Mucosa of rectum (tissue), 2 donors: ENCODE data around the gene COL2A1.
A peak's percentile ranks its signal among the peaks of the same experiment; 100 is the strongest.

Experiments
- H3K27ac ChIP-seq, 2 donors: one replicate each; pipeline ENCODE4 v1.7.0; 2013; ENCODE audit warnings: inconsistent platforms in 2 of 2, low read depth in 2 of 2, low read length in 2 of 2
- H3K27me3 ChIP-seq, 2 donors: one replicate each; pipeline ENCODE4 v1.7.0; 2013; ENCODE audit warnings: low read length in 2 of 2; ENCODE audit not compliant: control insufficient read depth in 2 of 2, insufficient read depth in 2 of 2
- H3K36me3 ChIP-seq, 2 donors: one replicate each; pipeline ENCODE4 v1.7.0; 2013; ENCODE audit warnings: low read length in 2 of 2; ENCODE audit not compliant: control insufficient read depth in 2 of 2, insufficient read depth in 2 of 2
- H3K4me1 ChIP-seq, 2 donors: one replicate each; pipeline ENCODE4 v1.7.0; 2013; ENCODE audit warnings: low read length in 2 of 2, mild to moderate bottlenecking in 1 of 2; ENCODE audit not compliant: control insufficient read depth in 2 of 2, insufficient read depth in 2 of 2
- H3K4me3 ChIP-seq, 2 donors: one replicate each; pipeline ENCODE4 v1.7.0; 2013; ENCODE audit warnings: low read length in 2 of 2
- H3K9ac ChIP-seq, 2 donors: one replicate each; pipeline ENCODE4 v1.7.0; 2013; ENCODE audit warnings: low read length in 2 of 2, low read depth in 1 of 2, mild to moderate bottlenecking in 1 of 2
- H3K9me3 ChIP-seq, 2 donors: one replicate each; pipeline ENCODE4 v1.7.0; 2013; ENCODE audit warnings: low read length in 2 of 2; ENCODE audit not compliant: control insufficient read depth in 2 of 2
- donor health status: healthy.
- donor health status: Normal muscosa, but diverticular disease.

Gene COL2A1

DNA sequence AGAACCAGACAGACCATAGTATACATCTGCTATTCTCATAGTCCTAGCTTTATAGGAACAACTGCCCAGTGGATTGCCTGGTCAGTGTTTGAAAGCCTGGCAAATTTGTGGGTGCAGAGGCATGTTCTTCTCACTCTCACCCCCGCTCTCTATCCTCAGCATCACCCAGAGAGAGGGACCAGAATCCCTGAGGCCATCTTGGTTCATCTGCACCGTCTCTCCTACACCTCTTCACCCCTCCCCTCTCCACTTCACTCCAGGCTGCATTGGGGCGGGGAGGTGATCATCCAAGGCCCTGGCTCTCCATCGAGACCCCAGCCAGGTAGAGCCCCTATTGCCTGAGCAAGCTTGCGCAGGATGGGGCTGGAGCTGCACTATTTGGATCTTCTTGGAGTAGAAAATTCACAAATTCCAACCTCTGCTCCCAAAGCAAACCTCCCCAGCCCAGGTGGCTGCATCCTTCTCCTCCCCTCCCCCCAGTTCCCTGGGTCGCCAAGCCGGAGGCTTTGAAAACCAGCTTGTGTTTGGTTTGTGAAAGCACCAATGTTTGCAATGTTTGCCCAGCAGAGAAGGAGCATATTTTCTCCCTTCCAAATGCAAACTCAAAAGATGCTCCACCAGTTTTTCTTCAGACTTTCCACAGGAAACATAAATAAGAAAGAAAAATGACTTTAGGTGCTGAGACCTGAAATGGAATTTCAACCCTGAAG is 18.6 kb upstream of the COL2A1 start:
- H3K4me3 ChIP-seq = no peak overlapping the region
- H3K27me3 ChIP-seq = peaks cover 0 to 2% of the 10 kb centered on the region in 2 donors
- no peak overlapping the region for H3K27ac ChIP-seq
- peaks cover 11 to 22% of the 10 kb centered on the region in 2 donors for H3K4me1 ChIP-seq
- no peaks in the 10 kb centered on the region for H3K9me3 ChIP-seq
- no peak overlapping the region for H3K9ac ChIP-seq
- no peaks in the 10 kb centered on the region for H3K36me3 ChIP-seq

DNA sequence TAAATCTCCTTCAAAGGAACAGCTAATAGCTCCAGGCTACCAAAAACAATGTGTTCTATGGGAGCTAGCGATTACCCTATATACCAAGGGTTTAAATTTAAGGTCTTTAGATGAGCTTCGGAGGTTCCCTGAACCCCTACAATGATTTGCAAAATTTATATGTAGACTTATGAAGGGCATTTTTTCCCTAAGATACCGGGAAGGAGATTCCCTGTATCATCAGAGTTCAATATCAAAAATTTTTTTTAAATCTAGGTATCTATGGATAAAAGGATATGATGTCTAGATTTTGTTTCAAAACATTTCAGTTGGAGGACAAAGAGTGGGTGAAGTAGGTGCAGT is 17.9 kb upstream of the COL2A1 start:
- no peaks in the 10 kb centered on the region for H3K9me3 ChIP-seq
- H3K4me1 ChIP-seq = peaks cover 11 to 18% of the 10 kb centered on the region in 2 donors
- peak overlapping the region in 1 of 2 donors; percentile 44 for H3K4me3 ChIP-seq
- peak overlapping the region; percentile 10 to 43 for H3K27ac ChIP-seq
- H3K36me3 ChIP-seq = no peaks in the 10 kb centered on the region
- peaks cover 0 to 2% of the 10 kb centered on the region in 2 donors for H3K27me3 ChIP-seq
- no peak overlapping the region for H3K9ac ChIP-seq

DNA sequence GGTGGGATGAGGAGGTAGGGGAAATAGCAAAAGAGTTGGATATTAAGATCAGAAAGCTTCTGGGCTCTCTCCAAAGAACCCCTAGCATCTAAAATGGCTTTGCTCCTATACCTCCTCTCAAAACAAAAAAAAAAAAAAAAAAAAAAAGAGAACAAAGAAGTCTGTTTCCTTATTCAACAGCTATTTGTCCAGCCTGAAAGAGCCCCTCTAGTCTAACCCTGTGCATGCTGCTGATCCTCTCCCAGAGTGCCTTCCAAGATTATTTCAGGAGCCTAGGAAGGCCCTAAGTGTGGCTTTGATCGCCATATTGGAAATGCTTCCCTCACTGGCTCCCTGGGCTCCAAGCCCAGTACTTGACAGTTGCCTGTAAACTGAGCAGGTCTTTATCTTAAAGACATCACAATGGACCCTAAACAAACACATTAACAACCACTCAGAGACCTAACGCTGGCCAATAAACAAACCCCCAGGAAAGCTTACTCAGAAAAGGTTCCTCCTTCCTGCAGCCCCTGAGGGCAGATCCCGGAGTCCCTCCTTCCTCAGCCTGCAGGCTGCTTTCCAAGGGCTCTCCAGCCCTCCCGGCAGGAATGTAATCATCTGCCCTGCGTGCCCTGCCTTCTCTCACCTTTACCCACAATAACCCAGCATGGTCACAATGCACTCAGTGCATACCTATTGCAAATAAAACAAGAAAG is 17.4 kb upstream of the COL2A1 start:
- Histone ChIP-seq H3K27ac (peak overlapping the region; percentile 10 to 43), H3K9ac (no peak overlapping the region), H3K4me3 (peak overlapping the region in 1 of 2 donors; percentile 44), H3K4me1 (peaks cover 11 to 18% of the 10 kb centered on the region in 2 donors), H3K36me3 (no peaks in the 10 kb centered on the region), H3K27me3 (peaks cover 0 to 2% of the 10 kb centered on the region in 2 donors), H3K9me3 (no peaks in the 10 kb centered on the region)

DNA sequence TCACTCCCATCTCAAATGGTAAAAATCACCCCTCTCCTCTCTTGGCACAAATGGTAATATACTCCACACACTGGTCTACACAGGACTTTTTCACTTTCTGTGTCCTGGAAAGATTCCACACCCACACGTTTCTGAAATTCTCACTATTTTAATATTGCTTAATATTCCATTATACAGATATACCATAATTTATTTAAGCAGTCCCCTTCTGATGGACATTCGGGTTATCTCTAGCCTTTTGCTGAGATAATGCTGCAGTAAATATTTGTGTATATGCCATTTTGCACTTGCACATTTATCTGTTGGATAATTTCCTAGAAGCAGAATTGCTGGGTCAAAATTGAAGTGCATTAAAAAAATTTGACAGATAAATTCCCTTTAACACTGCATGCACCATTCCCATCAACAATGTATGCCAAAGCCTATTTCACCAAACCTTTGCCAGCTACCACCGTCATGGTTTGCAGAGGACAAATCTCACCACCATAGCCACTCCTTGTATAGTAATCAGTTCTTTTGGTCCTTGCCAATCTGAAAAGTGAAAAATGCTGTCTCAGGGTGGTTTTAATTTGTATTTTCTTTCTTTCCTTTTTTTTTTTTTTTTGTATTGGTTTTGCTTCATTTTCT is 15.5 kb upstream of the COL2A1 start:
- Histone ChIP-seq H3K36me3 (no peaks in the 10 kb centered on the region), H3K9me3 (no peaks in the 10 kb centered on the region)

DNA sequence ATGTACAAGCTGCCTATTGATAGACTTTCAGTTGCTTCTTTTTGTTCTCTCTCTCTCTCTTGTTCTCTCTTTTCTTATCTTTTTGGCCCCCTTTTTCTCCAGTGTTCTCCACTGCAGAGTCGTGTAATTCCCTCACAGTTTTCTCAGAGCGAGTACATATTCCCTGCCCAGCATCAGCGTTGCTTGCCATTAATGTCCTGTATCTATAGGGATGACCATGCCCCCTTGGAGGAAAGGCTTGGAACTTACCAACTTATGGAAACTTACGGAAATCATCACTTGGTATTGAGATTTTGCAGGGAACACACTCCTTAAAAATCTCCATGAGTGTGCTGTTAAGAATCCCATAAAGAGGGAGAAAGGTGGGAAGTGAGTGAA is 14.3 kb upstream of the COL2A1 start:
- Histone ChIP-seq H3K27me3 (no peaks in the 10 kb centered on the region), H3K27ac (no peak overlapping the region), H3K4me1 (peaks cover 11 to 18% of the 10 kb centered on the region in 2 donors), H3K4me3 (no peak overlapping the region), H3K9me3 (no peaks in the 10 kb centered on the region), H3K9ac (no peak overlapping the region), H3K36me3 (no peaks in the 10 kb centered on the region)

More for the DNA sequence above, 15.5 kb upstream of the COL2A1 start:
- no peak overlapping the region for H3K27ac ChIP-seq
- no peaks in the 10 kb centered on the region for H3K27me3 ChIP-seq
- no peak overlapping the region for H3K4me3 ChIP-seq
- H3K4me1 ChIP-seq = peaks cover 11 to 21% of the 10 kb centered on the region in 2 donors
- H3K9ac ChIP-seq = no peak overlapping the region

DNA sequence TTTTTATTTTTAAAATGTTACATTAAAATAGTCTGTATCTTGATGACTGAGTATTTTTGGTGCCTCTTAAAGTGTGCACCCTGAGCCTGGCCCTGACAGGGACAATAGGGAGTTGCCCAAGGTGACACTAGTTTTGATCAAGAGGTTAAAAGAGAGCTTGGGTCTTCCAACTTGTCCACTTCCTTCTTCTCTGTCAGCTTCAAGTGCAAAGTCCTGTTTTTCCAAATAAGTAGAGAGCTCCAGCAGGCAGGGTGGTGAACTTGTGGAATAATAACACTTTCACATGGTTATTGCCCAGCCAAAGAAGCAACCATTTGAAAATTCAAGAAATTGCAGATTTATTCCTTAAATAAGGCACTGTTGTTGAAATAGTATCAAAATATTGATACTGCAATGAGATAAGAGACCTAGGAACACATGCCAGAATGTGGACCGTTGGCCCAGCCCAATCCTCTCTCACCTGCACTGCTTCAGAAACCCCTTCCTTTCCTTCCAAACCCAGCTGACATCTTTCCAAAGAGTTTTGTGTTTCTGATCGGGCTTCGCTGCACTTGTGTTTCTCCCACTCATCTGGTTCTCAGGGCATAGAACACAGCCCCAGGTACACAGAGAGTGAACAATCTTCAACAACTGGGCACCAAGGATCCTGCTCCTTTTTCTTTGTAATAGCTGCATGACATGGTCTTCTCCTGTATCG is 13.8 kb upstream of the COL2A1 start:
- Histone ChIP-seq H3K36me3 (no peaks in the 10 kb centered on the region), H3K27ac (no peak overlapping the region), H3K9ac (no peak overlapping the region), H3K4me3 (no peak overlapping the region), H3K9me3 (no peaks in the 10 kb centered on the region), H3K27me3 (no peaks in the 10 kb centered on the region), H3K4me1 (peaks cover 9 to 14% of the 10 kb centered on the region in 2 donors)

DNA sequence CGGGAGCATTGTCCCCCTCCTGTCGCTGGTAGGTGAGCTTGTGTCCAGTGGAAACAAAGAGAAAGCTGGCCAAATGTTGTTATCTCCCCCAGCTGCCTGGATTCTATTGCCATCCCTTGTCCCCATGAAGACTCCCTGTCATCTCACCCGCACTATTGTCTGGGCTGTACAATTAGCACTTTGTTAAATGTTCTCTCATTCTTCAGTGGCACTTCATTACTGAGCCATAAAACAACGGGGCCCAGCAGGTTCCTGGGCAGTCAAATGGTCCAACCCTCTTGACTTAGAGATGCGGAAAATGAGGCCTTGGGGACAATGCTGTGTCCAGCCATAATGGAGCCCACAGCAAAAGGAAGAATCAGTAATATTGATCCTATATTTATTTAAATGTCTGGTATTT is 13.2 kb upstream of the COL2A1 start:
- no peak overlapping the region for H3K4me3 ChIP-seq

DNA sequence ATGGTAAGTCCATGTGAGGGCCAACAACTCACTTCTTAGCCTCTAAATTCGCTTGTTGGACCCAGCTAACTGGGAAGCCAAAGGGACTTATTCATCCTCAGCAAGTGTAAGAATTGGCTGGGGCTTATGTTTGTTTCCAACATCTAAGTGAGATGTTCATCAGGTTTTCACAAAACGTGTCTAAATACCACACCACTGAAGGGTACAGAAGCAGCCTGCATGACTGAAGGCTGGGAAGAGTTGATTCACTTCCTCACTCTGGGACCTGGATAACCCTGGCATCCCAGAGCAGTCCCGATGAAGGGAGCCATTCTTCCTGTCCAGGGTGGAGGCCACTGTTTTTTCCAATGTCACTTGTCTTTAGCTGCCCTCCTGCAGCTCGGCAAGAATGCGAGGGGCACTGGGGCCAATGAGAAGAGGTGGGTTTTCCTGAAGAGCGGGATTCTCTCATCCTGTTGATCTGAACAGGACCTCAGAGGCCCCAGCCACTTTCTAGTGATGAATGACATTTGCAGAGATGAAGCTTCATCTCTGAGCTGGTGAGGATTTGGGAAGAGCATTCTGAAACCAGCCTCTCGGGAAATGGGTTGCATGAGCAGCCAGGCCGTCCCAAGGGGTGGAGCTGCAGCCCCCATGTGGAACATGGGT is 12.2 kb upstream of the COL2A1 start:
- H3K4me3 ChIP-seq = no peak overlapping the region
- no peak overlapping the region for H3K9ac ChIP-seq
- H3K27ac ChIP-seq = no peak overlapping the region
- H3K4me1 ChIP-seq = peaks cover 1 to 10% of the 10 kb centered on the region in 2 donors
- H3K27me3 ChIP-seq = no peaks in the 10 kb centered on the region
- H3K36me3 ChIP-seq = no peaks in the 10 kb centered on the region
- no peaks in the 10 kb centered on the region for H3K9me3 ChIP-seq

More for the DNA sequence above, 13.2 kb upstream of the COL2A1 start:
- Histone ChIP-seq H3K4me1 (peaks cover 7 to 10% of the 10 kb centered on the region in 2 donors), H3K9ac (no peak overlapping the region), H3K27ac (no peak overlapping the region), H3K27me3 (no peaks in the 10 kb centered on the region), H3K9me3 (no peaks in the 10 kb centered on the region), H3K36me3 (no peaks in the 10 kb centered on the region)

DNA sequence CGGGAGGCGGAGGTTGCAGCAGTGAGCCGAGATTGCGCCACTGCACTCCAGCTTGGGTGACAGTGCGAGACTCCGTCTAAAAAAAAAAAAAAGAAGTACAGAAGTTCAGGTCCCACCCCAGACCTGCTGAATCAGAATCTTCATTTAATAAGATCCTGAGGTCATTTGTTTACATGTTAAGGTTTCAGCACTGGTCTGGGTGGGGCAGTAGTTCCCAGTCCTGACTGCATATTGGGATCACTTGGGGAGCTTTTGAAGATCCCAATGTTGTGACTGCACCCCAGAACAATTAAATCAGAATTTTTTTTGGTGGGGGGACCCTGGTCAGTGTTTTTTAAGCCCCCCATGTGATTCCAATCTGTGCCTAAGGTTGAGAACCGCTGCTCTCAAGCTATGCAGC is 11.7 kb upstream of the COL2A1 start:
- Histone ChIP-seq H3K27me3 (no peaks in the 10 kb centered on the region), H3K9me3 (no peaks in the 10 kb centered on the region), H3K9ac (no peak overlapping the region), H3K27ac (no peak overlapping the region), H3K4me1 (peaks cover 0 to 7% of the 10 kb centered on the region in 2 donors), H3K4me3 (no peak overlapping the region), H3K36me3 (no peaks in the 10 kb centered on the region)
